GM21360 (cell line): ENCODE data around the gene CFAP46.
"Not testable (repeated sequence)": the region's sequence is repeated elsewhere in the genome, so short reads cannot be mapped to it uniquely, and the experiment has no call there.

Experiments
- ATAC-seq: cut with Tn5 transposase; IDR thresholded peaks from one replicate; pipeline ENCODE4 v1.9.1; 2021; ENCODE audit warnings: mild to moderate bottlenecking, moderate library complexity; ENCODE audit not compliant: unreplicated experiment

CFAP46 gene

GRCh38 chr10:132929480-132929879, 12.9 kb downstream of the CFAP46 start:
- ATAC-seq, result no peak

- ATAC-seq, result no peak
Measured at GRCh38 chr10:132928261-132928660, 14.1 kb downstream of the CFAP46 start.

- ATAC-seq, result no peak
Measured at GRCh38 chr10:132927824-132928223, 14.5 kb downstream of the CFAP46 start.

DNA sequence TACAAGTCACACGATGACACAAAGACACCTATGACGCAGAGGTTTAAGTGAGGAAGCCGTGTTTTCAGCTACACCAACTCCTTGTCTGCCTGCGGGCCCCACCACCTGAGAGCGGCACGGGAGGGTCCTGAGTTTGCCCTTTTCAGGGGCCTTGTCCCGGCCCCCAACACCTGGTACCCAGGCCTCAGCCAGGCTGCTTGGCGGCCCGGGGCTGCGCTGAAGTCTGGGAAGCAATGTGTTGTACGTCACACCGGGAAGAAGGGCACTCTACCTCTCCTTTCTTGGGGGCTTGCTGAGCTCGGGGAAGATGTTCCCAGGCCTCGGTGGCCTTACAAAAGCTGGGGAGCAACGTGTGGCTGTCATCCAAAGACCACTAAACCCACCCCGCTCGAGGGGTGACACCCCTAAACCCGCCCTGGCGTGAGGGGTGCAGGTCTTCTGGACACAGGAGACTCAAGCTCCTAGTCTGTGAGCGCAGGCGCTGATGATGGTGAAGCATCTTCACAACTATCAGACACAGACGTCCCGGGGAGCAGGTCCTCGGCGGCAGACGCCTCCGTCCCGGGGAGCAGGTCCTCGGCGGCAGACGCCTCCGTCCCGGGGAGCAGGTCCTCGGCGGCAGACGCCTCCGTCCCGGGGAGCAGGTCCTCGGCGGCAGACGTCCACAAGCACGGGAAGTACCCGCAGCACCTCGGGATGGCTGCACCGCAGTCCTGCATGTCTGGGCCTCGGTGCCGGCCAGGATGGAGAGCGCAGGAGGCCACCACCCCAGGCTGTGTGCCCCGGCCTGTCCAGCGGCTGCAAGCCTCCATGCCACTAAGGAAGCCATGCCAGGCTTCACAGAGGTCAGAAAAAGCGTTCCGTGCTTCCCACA, 15.4 kb downstream of the CFAP46 start:
- ATAC-seq, result no peak

DNA sequence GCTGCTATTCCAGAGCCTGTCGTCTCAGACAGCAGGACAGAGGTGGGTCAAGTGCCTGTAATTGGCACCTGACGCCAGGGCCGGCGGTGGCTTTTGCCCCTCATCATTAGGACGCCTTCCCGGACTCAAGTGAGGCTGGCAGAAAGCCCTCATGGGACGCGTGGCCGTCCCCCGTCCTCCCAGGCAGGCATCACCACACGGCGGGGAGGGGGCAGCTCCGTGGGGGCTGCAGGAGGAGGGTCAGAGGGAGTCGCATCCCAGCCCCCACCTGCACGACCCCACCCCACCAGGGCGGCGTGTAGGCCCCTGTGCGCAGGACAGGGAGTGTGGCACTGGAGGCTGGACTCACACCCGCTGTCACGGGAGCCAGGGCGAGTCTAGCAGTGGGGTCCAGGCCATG, 16.3 kb downstream of the CFAP46 start:
- ATAC-seq, result no peak

DNA sequence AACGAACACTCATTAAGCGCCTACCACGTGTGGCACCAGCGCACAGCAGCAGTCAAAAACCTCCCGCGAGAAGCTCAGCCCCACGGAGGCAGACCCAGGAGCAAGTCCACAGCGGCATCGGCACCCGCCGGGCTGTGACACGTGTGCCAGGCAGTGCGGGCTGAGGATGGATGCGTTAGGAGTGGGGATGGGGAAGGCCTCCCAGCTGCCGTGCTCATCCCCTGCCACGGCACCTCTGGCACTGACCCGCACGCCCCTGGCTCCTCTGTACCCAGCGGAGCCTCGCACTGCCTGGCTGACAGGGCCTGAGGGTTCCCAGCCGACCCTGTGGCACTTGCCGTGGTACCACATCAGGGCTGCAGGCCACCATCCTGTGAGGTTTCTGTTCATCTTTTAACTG, 16.8 kb downstream of the CFAP46 start:
- ATAC-seq, result no peak

- no peak for ATAC-seq
Measured at GRCh38 chr10:132925071-132925561, 17.3 kb downstream of the CFAP46 start.

- ATAC-seq, result no peak
Measured at GRCh38 chr10:132924046-132924952, 18.1 kb downstream of the CFAP46 start.

- ATAC-seq, result not testable (repeated sequence)
Measured at GRCh38 chr10:132923384-132923783, 19.0 kb downstream of the CFAP46 start.

GRCh38 chr10:132922872-132923271, 19.5 kb downstream of the CFAP46 start:
- no peak for ATAC-seq

GRCh38 chr10:132921818-132922807, 20.3 kb downstream of the CFAP46 start:
- no peak for ATAC-seq

DNA sequence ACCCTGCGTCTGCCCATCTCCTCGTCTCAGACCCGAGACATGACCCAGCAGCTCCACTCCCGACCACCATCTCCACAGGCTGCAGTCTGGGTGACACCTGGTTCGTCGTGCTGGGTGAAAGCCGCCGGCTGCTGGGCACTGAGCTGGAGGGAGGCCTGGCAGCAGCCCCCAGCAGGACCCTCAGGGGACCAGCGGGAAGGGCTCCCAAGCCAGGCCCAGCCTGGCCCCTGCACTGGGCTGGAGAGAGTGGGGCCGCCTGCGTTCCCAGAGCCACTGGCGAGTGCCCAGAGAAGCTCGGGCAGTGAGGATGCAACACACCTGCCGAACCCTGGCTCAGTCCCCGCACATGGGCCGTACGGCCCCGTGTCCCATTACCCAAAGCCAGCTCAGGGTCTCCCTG, 21.3 kb downstream of the CFAP46 start:
- ATAC-seq, result no peak

GRCh38 chr10:132920101-132920925, 22.1 kb downstream of the CFAP46 start:
- no peak for ATAC-seq

DNA sequence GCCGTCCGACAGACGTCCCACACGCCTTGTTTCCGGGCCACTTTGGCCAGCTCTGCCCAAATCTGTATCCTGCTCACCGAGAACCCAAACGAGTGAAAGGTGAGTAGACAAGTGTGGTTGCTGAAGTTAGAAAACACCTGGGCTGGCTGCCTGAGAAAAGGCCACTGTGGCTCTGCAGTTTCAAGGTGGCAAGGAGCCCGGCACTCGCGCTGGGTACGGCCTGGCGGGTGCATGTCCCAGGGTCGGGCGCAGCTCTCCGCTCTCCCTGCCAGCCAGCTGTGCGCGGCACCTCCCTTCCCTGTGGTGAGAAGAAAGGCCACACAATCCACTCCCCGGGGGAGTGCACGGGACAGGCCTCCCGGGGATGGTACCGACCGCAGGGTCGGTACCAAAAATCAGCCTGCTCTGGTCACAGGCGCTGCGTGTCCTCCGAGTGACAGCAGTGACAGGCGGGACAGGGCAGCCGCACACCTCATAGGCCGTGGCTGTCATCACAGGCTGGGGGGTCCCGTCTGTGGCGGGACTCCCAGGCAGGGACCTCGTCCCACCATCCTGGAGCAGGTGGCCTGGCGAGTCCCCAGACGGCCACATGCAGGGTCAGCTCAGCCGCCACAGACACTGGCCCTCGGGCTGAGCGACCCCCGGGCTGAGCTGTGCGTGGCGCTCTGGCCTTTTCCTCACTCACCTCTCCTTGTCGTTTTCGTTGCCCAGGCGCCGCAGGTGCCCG, 22.8 kb downstream of the CFAP46 start:
- ATAC-seq, result no peak

- no peak for ATAC-seq
Measured at GRCh38 chr10:132918617-132919373, 23.6 kb downstream of the CFAP46 start.

DNA sequence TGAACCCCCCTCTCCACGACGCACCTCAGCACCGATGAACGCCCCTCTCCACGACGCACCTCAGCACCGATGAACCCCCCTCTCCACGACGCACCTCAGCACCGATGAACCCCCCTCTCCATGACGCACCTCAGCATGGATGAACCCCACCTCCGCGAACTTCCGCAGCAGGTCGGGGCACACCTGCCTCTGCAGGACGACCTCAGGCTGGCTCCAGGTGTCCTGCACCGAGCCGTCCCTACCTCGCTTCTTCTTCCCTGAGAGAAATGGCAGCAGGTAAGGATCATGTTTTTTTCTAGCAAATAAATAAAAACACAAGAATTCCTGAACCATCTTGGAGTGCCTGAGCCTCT, 24.1 kb downstream of the CFAP46 start:
- no peak for ATAC-seq

GRCh38 chr10:132916956-132917666, 25.3 kb downstream of the CFAP46 start:
- no peak for ATAC-seq

- ATAC-seq, result no peak
Measured at GRCh38 chr10:132916421-132916841, 25.9 kb downstream of the CFAP46 start.
